H1 (cell line): ENCODE data around the gene COL17A1.

ENCODE experiments used
- CEBPB ChIP-seq: IDR thresholded peaks from 2 replicates; pipeline ENCODE4 v1.6.1; 2012; ENCODE audit warnings: low read depth, low read length
- EZH2 ChIP-seq: fragments of 200-600 bp; sonication (generic); IDR thresholded peaks from 2 replicates; pipeline ENCODE4 v1.7.1; 2012; ENCODE audit warnings: low read depth, mild to moderate bottlenecking, moderate library complexity, low read length, inconsistent platforms; ENCODE audit not compliant: severe bottlenecking
- RNF2 ChIP-seq: fragments of 200-900, 300-1000 bp; sonication (generic); IDR thresholded peaks from 2 replicates; pipeline ENCODE4 v1.7.1; 2016; ENCODE audit warnings: borderline replicate concordance, low read depth, mild to moderate bottlenecking, antibody characterized with exemption, low read length; ENCODE audit not compliant: poor library complexity, severe bottlenecking; ENCODE audit errors: missing control alignments
- USF2 ChIP-seq: IDR thresholded peaks from 2 replicates; pipeline ENCODE4 v1.6.1; 2011; ENCODE audit warnings: low read length, improper control_type of control experiment
- TF ChIP-seq, protein P1 (sequence below), 3 experiments: IDR thresholded peaks; 1 replicate in 2 of 3; 2 replicates in 1 of 3; pipeline versions ENCODE4 v1.5.1 to v1.6.1; 2011; ENCODE audit warnings: low read length in 3 of 3, mild to moderate bottlenecking in 3 of 3, inconsistent platforms in 2 of 3, low read depth in 1 of 3, moderate library complexity in 1 of 3; ENCODE audit not compliant: insufficient read depth in 1 of 3; ENCODE audit errors: control extremely low read depth in 1 of 3

GRCh38 chr10:104020020-104020419, 65.7 kb downstream of the COL17A1 start:
- TF ChIP-seq CEBPB, result no peak
- no peak for TF ChIP-seq RNF2
- TF ChIP-seq, protein P1, sequence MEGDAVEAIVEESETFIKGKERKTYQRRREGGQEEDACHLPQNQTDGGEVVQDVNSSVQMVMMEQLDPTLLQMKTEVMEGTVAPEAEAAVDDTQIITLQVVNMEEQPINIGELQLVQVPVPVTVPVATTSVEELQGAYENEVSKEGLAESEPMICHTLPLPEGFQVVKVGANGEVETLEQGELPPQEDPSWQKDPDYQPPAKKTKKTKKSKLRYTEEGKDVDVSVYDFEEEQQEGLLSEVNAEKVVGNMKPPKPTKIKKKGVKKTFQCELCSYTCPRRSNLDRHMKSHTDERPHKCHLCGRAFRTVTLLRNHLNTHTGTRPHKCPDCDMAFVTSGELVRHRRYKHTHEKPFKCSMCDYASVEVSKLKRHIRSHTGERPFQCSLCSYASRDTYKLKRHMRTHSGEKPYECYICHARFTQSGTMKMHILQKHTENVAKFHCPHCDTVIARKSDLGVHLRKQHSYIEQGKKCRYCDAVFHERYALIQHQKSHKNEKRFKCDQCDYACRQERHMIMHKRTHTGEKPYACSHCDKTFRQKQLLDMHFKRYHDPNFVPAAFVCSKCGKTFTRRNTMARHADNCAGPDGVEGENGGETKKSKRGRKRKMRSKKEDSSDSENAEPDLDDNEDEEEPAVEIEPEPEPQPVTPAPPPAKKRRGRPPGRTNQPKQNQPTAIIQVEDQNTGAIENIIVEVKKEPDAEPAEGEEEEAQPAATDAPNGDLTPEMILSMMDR (IDR thresholded peaks at IDR 0.05; ENCODE audit: control extremely low read depth in 1 of 3, insufficient read depth in 1 of 3, low read depth in 1 of 3, low read length in 3 of 3), result no peak
- no peak for TF ChIP-seq EZH2
- no peak for TF ChIP-seq USF2
